GM12872 (cell line): ENCODE results near the gene GJA4.

Experiments
- TF ChIP-seq, protein P1 (sequence below): IDR thresholded peaks from 3 replicates; pipeline ENCODE4 v1.5.1; 2011; ENCODE audit warnings: low read depth, mild to moderate bottlenecking, low read length, moderate library complexity; ENCODE audit not compliant: insufficient read depth

Gene GJA4

DNA sequence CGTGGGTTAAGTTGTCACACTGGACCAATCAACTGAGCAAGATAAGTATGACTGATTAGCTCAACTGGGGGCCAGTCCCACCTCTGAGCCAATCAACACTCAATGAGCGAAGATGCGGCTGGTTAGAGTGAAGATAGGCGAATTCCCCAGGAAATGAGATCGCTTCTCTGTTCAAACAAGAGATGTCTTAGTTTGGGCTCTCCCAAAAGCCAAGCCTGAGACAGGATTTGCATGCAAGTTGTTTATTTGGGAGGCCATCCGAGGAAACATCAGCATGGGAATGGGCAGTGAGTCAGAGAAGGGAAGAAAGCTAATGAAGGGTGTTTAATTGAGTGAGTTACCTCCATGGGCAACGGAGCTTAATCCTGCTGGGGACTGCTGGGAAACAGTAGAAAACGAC, 42.8 kb upstream of the GJA4 start:
- TF ChIP-seq, protein P1, sequence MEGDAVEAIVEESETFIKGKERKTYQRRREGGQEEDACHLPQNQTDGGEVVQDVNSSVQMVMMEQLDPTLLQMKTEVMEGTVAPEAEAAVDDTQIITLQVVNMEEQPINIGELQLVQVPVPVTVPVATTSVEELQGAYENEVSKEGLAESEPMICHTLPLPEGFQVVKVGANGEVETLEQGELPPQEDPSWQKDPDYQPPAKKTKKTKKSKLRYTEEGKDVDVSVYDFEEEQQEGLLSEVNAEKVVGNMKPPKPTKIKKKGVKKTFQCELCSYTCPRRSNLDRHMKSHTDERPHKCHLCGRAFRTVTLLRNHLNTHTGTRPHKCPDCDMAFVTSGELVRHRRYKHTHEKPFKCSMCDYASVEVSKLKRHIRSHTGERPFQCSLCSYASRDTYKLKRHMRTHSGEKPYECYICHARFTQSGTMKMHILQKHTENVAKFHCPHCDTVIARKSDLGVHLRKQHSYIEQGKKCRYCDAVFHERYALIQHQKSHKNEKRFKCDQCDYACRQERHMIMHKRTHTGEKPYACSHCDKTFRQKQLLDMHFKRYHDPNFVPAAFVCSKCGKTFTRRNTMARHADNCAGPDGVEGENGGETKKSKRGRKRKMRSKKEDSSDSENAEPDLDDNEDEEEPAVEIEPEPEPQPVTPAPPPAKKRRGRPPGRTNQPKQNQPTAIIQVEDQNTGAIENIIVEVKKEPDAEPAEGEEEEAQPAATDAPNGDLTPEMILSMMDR: no peak

DNA sequence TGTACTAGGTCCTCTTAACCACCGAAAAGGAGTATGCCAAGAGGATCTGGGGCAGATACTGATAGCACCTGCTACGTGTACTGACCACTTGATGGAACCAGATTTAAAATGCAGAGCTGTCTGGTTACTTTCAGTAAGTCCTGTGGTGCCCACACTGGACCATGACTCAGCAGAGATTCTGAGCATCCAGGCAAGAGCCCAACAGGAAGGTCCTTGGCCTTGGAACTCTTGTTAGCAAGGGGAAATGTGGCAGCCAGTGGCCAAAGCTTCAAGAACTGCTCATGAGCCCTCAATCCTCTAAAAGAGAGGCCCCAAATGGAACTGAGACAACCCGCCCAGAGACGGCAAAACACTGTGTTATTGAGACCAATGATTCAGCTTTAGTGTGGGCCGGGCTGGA, 42.2 kb upstream of the GJA4 start:
- TF ChIP-seq, protein P1: no peak

DNA sequence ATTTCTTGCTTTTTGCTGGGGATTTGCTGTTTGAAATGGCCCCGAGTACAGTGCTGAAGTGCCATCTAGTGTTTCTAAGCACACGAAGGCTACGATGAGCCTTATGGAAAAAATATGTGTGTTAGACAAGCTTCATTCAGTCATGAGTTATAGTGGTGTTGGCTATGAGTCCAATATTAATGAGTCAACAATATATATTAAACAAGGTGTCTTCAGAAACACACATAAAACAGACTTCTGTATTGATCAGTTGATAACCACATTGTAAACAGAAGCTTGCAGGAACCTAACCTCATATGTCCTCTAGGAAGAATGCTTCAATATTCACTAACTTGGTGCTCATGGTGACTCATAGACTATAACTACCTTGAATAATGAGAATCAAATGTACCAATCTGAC, 39.6 kb upstream of the GJA4 start:
- TF ChIP-seq, protein P1: no peak

DNA sequence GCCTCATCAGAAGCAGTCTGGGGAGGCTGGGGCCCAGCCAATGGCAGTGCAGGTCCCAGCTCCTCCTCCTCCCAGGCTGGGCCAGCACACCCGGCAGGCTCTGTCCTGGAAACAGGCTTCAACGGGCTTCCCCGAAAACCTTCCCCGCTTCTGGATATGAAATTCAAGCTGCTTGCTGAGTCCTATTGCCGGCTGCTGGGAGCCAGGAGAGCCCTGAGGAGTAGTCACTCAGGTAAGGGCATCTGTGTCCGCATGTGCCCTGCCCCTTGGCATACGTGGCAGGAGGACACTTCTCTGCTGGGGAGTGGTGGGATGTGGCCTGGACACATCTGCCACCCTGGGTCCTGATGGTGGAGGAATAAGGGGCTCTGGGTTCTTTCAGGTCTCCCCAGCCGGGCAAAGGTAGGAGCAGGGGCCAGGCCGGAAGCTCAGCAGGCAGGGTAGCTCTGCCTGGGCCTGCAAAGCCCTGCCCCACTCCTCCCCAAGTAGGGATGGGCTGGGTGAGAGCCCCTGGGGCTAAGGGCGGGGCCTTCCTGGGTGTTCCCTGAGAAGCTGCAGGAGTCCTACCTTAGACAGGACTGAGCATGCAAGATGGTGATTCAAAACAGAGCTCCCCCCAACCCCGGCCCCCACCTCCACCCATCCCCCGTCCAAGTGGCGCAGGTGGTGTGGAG, 37.7 kb upstream of the GJA4 start, which contains the start of gene GJB5:
Gene GJB5 (plus strand): TSS at position 84 of the 674 bp plus-strand sequence. CDS start 2,284 bp downstream, outside the sequence.
- TF ChIP-seq, protein P1: no peak

DNA sequence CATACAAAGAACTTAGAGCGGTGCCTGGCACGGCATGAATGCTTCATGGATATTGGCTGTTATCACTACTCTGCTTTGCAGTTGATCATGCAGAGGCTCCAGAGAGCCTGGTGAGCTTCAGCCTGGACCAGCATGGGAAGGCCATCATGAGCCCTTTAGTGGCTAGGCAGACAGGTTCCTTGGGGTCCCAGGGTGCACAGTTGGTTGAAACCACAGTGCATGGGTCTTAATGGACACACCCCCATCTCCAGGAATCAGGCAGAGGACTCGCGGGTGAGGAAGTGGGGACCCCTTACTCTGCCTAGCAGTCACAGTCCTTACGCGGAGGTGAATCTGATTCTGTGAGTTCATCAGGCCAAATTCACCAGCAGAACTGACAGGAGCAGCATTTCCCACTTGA, 36.8 kb upstream of the GJA4 start:
- TF ChIP-seq, protein P1: no peak

DNA sequence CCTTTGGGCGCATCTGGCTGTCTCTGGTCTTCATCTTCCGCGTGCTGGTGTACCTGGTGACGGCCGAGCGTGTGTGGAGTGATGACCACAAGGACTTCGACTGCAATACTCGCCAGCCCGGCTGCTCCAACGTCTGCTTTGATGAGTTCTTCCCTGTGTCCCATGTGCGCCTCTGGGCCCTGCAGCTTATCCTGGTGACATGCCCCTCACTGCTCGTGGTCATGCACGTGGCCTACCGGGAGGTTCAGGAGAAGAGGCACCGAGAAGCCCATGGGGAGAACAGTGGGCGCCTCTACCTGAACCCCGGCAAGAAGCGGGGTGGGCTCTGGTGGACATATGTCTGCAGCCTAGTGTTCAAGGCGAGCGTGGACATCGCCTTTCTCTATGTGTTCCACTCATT, 35.4 kb upstream of the GJA4 start:
- TF ChIP-seq, protein P1: no peak

DNA sequence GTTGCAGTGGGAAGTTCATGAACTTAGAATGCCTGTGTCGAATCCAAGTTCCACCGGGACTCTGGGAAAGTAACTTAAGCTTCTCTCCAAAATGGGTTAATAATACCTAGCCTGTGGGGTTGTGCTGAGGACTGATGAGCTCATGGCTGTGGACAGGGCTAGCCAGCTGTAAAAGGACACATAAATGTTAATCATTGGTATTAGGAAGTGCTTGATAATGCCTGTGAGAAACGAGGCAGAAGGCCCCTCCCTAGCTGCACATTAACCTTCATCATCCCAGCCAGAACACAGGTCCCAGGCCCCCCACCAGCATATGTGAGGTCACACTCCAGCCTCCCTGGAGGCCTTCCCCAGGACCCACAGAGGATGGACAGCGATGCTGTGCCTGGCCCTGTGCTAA, 34.0 kb upstream of the GJA4 start:
- TF ChIP-seq, protein P1: no peak
